Hematopoietic multipotent progenitor cell treated with erythropoietin and hydrocortisone succinate and interleukin-3 and kit ligand, for 4 days (in vitro differentiated cells): ENCODE results near the gene ST6GALNAC4.

Source experiments
- DNase-seq: peaks from one replicate; pipeline ENCODE4 v3.0.0-alpha.2; 2015

ST6GALNAC4 gene

DNA sequence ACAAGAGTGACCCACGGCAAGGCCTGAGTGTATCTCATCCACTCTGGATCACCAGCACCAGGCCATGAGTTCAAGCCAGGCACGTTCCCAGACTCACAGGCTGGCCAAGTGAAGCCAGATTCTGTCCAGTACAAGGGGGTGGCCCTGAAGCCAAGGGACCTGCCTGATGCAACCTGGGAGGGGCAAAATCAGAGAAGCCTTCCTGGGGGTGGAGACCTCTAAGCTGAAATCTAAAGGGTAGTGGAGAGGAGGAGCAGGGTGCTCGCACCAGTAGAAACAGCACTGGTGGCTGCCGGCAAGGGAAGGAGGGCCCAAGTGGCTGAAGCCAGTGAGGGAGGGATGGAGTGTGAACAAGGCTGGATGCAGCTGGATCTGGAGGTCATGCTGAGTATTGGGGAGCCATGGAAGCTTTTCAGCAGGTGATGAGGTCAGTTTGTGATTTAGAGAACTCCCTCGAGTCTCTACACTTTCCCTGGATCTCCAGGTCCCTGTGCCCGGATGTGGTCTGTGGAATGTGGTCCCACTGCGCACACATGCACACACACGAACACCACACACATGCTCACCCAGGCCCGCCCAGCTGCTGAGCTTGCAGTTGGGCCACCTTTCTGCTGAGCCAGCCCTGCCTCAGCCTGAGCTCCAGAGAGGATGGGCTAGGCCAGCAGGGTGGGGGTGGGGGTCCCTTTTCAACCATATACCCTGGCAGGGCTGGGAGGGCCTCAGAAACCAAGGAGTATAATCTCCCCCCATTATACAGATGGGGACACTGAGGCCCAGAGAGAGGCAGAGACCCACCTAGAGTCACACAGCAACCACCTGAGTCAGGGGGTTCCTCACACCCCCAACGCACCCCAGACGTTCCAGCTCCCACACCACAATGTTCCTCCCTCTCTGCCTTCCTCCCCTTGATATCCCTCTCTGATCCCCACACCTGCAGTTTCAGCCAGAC is 12.1 kb upstream of the ST6GALNAC4 start:
- DNase-seq: no peak

DNA sequence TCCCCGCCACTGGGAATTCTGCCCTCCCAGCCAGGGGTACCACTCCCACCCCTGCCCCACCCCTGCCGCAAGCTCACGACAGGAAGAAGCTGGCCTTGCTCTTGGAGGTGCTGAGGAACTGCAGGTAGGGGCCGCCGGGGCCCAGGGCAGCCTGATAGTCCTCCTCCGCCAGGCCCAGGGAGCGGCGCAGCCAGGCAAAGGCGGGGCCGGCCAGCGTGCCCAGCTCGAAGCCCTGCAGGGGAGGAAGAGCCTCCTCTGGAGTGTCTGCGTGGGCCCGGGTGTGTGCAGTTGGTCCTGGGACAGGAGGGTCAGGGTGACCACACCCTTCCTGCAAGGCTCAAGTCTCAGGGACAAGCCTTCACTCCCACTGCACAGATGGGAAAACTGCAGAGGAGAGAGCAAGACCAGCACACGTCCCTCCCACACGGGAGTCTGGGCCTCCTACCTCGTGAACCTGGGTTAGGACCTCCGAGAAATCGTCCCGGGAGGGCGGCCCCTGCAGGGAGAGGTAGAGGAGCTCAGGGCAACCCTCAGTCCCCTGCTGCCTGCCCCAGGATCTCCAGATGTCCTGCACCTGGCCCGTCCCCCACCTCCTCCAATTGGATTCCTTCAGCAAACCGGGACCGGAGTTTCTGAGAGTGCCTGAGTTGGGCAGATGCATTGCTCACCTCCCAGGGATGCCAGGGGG is 11.3 kb upstream of the ST6GALNAC4 start:
- DNase-seq: no peak

- DNase-seq: no peak
Observed at GRCh38 chr9:127927201-127927987, 10.6 kb upstream of the ST6GALNAC4 start.

- DNase-seq: no peak
Observed at GRCh38 chr9:127926906-127927200, 10.0 kb upstream of the ST6GALNAC4 start.

DNA sequence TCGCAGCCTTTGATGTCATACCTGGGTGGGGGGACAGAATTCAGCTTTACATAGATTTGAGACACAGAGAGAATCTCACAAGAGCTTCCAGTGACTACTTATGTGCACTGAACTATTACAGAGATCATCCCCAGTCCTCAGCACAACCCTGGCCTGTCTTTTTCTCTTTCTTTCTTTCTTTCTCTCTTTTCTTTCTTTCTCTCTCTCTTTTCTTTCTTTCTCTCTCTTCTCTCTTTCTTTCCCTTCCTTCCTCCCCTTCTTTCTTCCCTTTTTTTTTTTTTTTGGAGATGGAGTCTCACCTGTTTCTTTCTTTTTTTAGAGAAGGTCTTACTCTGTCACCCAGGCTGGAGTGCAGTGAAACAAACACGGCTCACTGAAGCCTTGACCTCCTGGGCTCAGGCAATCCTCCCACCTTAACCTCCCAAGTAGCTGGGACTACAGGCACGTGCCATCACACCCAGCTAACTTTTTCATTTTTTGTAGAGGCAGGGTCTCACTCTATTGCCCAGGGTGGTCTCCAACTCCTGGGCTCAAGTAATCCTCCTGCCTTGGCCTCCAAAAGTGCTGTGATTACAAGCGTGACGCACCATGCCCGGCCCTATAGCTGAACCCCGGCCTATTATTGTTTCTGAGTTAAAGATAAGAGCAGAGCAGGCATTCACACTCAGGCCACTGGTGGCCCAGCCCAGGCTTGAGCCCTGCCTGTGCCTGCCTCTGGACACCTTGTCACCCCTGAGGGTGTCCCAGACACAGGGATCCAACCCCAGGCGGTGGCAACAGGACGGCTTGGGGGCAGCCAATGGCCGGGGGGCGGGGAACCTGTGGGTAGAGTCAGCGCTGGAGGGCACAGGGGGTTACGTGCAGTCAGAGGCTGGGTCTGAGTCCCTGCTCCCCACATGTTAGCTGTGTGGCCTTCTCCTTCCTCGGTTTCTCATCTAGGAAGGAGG is 9.4 kb upstream of the ST6GALNAC4 start:
- no peak for DNase-seq

GRCh38 chr9:127924736-127925444 is 8.0 kb upstream of the ST6GALNAC4 start:
- no peak for DNase-seq

GRCh38 chr9:127923771-127924170 is 6.9 kb upstream of the ST6GALNAC4 start:
- DNase-seq: no peak

DNA sequence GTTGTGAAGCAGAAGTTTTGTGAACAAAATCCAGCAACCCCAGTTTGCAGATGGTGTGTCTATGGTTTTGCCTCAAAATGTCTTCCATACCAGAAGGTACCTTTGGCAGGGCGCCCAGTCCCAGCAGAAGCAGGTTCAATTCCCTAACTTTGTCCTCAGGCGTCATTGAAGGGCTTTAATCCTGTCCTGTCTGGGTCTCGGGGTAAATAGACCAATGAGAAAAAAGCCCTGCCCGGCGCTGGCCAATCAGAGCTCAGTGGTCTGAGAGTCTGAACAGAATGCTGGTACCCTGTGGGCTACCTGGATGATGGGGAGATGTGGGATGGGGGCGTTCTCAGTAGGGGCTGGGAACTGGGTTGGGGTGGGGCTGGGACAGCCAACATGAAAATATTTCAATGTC is 6.2 kb upstream of the ST6GALNAC4 start:
- DNase-seq: no peak

DNA sequence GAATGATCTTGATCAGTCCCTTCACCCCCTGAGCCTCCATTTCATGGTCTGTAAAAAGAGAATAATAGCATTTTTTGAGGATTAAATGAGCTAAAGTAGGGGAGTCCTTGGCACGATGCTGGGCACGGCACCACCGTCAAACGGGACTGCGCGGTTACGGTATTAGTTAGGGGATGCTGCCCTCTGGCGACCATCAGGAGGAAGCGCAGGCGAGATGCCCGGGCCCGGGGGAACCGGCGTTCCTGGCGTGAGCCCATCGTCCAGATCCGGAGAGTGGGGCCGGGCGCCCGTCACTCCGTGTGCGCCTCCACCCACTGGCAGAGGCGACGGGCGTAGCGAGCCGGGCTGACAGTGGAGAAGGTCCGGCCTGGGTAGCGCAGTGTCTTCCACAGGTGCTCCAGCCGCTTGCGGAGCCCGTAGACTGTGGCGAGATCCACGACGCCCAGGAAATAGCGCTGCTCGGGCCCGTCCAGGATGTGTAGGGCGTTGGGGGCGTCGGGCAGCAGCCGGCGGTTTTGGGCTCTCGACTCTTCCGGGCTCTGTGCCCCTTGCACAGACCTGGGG is 4.8 kb upstream of the ST6GALNAC4 start:
- DNase-seq: peak; percentile 77

GRCh38 chr9:127920794-127921193 is 4.0 kb upstream of the ST6GALNAC4 start:
- no peak for DNase-seq

- DNase-seq: no peak
Observed at GRCh38 chr9:127919253-127919815, 2.5 kb upstream of the ST6GALNAC4 start.

GRCh38 chr9:127918183-127919107 is 1.6 kb upstream of the ST6GALNAC4 start:
- DNase-seq: peak; percentile 69

GRCh38 chr9:127917603-127918002 is 762 bp upstream of the ST6GALNAC4 start:
- DNase-seq: no peak

DNA sequence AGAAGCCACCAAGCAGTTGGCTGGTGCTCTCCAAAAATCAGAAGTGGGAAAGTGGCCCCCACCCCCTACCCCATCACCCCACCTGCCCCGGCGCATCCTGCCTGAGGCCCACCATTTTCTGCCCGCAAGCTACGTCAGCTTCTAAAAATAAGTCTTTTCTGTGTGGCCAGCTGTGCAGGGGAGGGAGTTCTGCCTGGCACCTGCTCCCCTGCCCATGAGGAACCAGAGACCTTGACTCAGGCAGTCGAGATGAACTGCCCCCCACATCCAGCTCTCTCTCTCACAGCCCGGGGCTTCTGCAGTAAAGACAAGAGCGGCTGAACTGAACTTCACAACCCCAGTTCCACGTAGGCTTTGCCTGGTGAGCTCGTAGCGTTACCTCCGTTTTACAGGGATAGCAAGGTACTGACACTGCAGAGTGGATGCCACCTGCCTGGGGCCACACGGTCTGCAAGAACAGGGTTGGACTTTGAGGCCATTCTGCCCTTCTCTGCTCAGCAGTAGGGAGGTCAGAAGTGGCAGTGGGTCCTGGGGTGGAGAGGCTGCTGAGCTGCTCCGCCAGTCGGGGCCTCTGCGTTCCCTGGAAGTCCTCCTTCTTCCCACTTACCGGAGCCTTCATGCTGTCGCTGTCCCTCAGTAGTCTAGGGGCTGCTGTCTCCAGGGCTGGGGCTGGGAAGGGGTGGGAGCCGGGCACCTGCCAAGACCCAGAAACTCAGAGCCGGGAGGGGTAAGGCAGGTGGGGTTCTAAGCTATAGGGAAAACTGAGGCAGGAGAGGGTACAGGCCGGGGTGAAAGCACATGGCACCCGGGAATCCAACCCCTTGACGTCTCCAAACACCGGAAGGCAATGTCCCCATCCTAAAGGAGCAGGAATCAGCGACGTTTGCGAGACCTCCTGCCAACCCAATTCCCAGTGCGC is 781 bp downstream of the ST6GALNAC4 start:
- DNase-seq: peak; percentile 56

DNA sequence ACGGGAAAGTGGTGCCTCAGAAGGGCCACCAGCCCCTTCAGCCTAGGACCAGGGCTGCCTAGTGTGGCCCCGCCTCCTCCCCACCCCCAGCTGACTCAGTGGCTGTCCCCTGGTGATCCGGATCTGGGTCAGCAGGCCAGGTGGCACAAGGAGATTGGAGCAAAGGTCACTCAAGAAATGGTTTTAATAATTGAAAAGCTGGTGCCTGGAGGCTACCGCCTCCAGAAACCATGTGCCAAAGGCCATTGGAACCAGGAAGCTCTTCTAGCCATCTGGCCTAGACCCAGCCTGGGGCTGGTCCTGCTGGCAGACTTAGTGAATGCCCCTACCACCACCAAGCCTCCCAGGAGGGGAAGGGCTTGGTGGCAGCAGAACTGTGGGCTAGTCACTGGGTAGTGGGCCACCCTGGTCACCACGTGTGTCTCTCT is 1.5 kb downstream of the ST6GALNAC4 start:
- no peak for DNase-seq

DNA sequence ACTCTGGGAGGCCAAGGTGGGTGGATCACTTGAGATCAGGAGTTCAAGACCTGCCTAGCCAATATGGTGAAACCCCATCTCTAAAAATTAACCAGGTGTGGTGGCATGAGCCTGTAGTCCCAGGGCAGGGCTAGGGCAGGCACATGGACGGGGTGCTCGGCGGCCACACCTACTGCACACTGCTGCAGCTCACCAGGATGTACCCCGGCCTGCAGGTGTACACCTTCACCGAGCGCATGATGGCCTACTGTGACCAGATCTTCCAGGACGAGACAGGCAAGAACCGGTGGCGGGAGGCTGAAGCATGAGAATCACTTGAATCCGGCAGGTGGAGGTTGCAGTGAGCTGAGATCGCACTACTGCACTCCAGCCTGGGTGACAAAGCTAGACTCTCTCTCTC is 3.2 kb downstream of the ST6GALNAC4 start:
- DNase-seq: no peak

GRCh38 chr9:127912882-127913281 is 4.0 kb downstream of the ST6GALNAC4 start:
- no peak for DNase-seq

GRCh38 chr9:127912296-127912695 is 4.5 kb downstream of the ST6GALNAC4 start:
- no peak for DNase-seq
